D721Med (cell line): Measurements from ENCODE around the gene MANEAL.
A peak's percentile ranks its signal among the peaks of the same experiment; 100 is the strongest.

Experiments used
- DNase-seq: peaks from one replicate; pipeline ENCODE4 v3.0.0; 2011; ENCODE audit warnings: low spot score; ENCODE audit not compliant: insufficient read length
- FAIRE-seq: peaks from 2 replicates; lab custom pipeline; 2011; peaks lifted over from hg19 to GRCh38; lab: Jason Lieb, UNC
- CTCF ChIP-seq: IDR thresholded peaks from 2 replicates; pipeline ENCODE4 v1.5.1; 2012; ENCODE audit warnings: mild to moderate bottlenecking, control low read depth; ENCODE audit not compliant: insufficient read depth; ENCODE audit errors: missing control alignments

MANEAL gene

GRCh38 chr1:37792943-37793686, 532 bp upstream of the MANEAL start:
- DNase-seq (no peak), FAIRE-seq (no peak)
- no peak for TF ChIP-seq CTCF

GRCh38 chr1:37794372-37795339, 1.0 kb downstream of the MANEAL start:
- TF ChIP-seq CTCF = peak; percentile 23
- DNase-seq = no peak
- FAIRE-seq = no peak

- no peak for FAIRE-seq
- no peak for DNase-seq
- no peak for TF ChIP-seq CTCF
Observed at GRCh38 chr1:37795340-37796125, 1.9 kb downstream of the MANEAL start.

- FAIRE-seq (no peak), DNase-seq (no peak)
- no peak for TF ChIP-seq CTCF
Observed at GRCh38 chr1:37797750-37798345, 4.2 kb downstream of the MANEAL start.

- FAIRE-seq = no peak
- no peak for TF ChIP-seq CTCF
Observed at GRCh38 chr1:37802439-37802838, 8.8 kb downstream of the MANEAL start.

GRCh38 chr1:37807220-37807554, 13.5 kb downstream of the MANEAL start:
- TF ChIP-seq CTCF = no peak
- no peak for FAIRE-seq
- no peak for DNase-seq

More at GRCh38 chr1:37802439-37802838, 8.8 kb downstream of the MANEAL start:
- no peak for DNase-seq
